HS-5 (cell line): Measurements from ENCODE around the gene EXD3.
"Not testable (repeated sequence)": the region's sequence is repeated elsewhere in the genome, so short reads cannot be mapped to it uniquely, and the experiment has no call there.

Experiments
- DNase-seq: peaks from one replicate; pipeline ENCODE4 v3.0.0-alpha.2; 2012; ENCODE audit warnings: low read depth

Gene EXD3

GRCh38 chr9:137272241-137273094 lies 150.5 kb downstream of the EXD3 start:
- no peak for DNase-seq

- DNase-seq = no peak
Measured at GRCh38 chr9:137271696-137272076, 151.3 kb downstream of the EXD3 start.

- no peak for DNase-seq
Measured at GRCh38 chr9:137270929-137271695, 151.8 kb downstream of the EXD3 start.

GRCh38 chr9:137269231-137269772 lies 153.7 kb downstream of the EXD3 start:
- no peak for DNase-seq

- no peak for DNase-seq
Measured at GRCh38 chr9:137268538-137269201, 154.3 kb downstream of the EXD3 start.

- no peak for DNase-seq
Measured at GRCh38 chr9:137267933-137268355, 155.0 kb downstream of the EXD3 start.

GRCh38 chr9:137266585-137267453 lies 156.1 kb downstream of the EXD3 start:
- DNase-seq = no peak

GRCh38 chr9:137266162-137266527 lies 156.8 kb downstream of the EXD3 start:
- no peak for DNase-seq

GRCh38 chr9:137265496-137266161 lies 157.3 kb downstream of the EXD3 start:
- no peak for DNase-seq

- DNase-seq = no peak
Measured at GRCh38 chr9:137264067-137264466, 158.9 kb downstream of the EXD3 start.

- DNase-seq = no peak
Measured at GRCh38 chr9:137263506-137263905, 159.5 kb downstream of the EXD3 start.

- DNase-seq = no peak
Measured at GRCh38 chr9:137262909-137263285, 160.1 kb downstream of the EXD3 start.

- not testable (repeated sequence) for DNase-seq
Measured at GRCh38 chr9:137262173-137262908, 160.6 kb downstream of the EXD3 start.
